Activated CD4-positive, alpha-beta memory T cell treated with anti-CD3 and anti-CD28 coated beads for 36 hours (primary cell): ENCODE results near the gene OR14A16. TPM values are rescaled to one million over a fixed set of nuclear protein-coding genes. Genes with fewer than 3 reads are reported as not detected.

Source experiments
- CTCF ChIA-PET: fragments of 350-600 bp; sonication (Branson Sonifier 250); formaldehyde crosslinking; loops from one replicate; lab custom pipeline; 2021; ENCODE audit warnings: antibody characterized with exemption, inconsistent platforms; lab: Charles Lee
- POLR2A ChIA-PET: fragments of 350-600 bp; sonication (Branson Sonifier 250); formaldehyde crosslinking; loops from one replicate; lab custom pipeline; 2021; ENCODE audit warnings: antibody characterized with exemption; lab: Charles Lee
- DNase-seq: peaks from one replicate; pipeline ENCODE4 v3.0.0-alpha.2; 2020
- H3K27ac Mint-ChIP-seq: one replicate; pipeline ENCODE4 v1.8.0; 2021; ENCODE audit warnings: mixed read lengths
- H3K27me3 Mint-ChIP-seq: one replicate; pipeline ENCODE4 v1.8.0; 2021; ENCODE audit warnings: mixed read lengths
- H3K36me3 Mint-ChIP-seq: one replicate; pipeline ENCODE4 v1.8.0; 2021; ENCODE audit warnings: mixed read lengths
- H3K4me1 Mint-ChIP-seq: one replicate; pipeline ENCODE4 v1.8.0; 2021; ENCODE audit warnings: low read depth, mixed read lengths
- H3K4me3 Mint-ChIP-seq: one replicate; pipeline ENCODE4 v1.8.0; 2021; ENCODE audit warnings: mild to moderate bottlenecking, mixed read lengths
- H3K9me3 Mint-ChIP-seq: one replicate; pipeline ENCODE4 v1.8.0; 2021; ENCODE audit warnings: mixed read lengths
- intact Hi-C: fragments of 100-400 bp; cut with micrococcal nuclease; formaldehyde crosslinking; loops from one replicate; pipeline ENCODE4 v1.15.1; 2023
- total RNA-seq, 2 experiments: library from RNA; stranded (reverse); gene quantifications; one replicate each; pipeline ENCODE4 v1.2.3, GENCODE V29; 2021

OR14A16 gene, protein sequence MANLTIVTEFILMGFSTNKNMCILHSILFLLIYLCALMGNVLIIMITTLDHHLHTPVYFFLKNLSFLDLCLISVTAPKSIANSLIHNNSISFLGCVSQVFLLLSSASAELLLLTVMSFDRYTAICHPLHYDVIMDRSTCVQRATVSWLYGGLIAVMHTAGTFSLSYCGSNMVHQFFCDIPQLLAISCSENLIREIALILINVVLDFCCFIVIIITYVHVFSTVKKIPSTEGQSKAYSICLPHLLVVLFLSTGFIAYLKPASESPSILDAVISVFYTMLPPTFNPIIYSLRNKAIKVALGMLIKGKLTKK
- total RNA-seq, result not detected

DNA sequence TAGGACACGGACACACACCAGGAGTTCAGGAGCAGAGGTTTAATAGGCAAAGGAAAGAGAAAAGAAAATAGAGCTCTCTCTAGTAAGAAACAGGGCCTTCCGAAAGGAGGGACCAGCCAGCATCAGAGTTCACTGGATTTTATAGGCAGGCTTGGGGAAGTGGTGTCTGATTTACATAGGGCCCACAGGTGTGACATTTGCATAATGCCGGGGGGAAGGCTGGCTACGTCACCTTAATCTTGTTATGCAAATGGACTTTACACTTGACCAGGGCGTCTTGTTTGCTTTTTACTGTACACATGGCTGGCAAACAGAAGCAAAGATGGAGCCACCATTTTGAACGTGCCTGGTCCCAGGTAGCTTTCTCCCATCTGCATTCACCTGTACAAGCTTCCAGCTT lies at the start of gene OR14A16:
Gene OR14A16 (minus strand): TSS at position 97 of the 400 bp plus-strand sequence. CDS start 8,390 bp downstream, outside the sequence.
- no peak for DNase-seq
- H3K27ac Mint-ChIP-seq, result no peak within 1 kb of the TSS
- H3K27me3 Mint-ChIP-seq, result no peaks in the 10 kb centered on the region
- no peaks in the 10 kb centered on the region for H3K36me3 Mint-ChIP-seq
- intact Hi-C loops, result no loop called here
- ChIA-PET POLR2A (no interaction called here), CTCF (no interaction called here)
- H3K4me1 Mint-ChIP-seq, result no peaks in the 10 kb centered on the region
- H3K4me3 Mint-ChIP-seq, result no peak within 1 kb of the TSS
- no peaks in the 10 kb centered on the region for H3K9me3 Mint-ChIP-seq

DNA sequence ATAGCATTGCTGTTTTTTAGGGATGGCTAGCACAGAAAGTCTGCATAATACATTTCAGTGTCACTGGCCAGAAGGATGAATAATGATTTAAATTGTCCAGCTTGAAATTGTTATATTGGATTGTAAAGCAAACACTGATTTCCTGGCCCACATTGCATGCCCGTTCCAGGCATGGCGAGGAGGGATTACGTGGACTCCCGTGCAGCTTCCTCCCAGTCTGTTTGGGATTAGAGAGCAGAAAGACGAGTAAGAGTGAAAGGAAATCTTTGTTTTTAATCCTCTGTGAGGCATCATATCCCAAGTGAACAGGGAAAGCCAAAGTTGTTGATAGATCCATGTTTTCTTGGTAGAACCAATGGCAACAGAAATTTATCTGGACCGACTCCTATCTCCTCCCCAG lies 41.5 kb upstream of the OR14A16 start:
- intact Hi-C loops, result no loop called here
- Mint-ChIP-seq H3K27ac (no peak overlapping the region), H3K9me3 (peaks cover 4% of the 10 kb centered on the region), H3K4me1 (no peaks in the 10 kb centered on the region), H3K36me3 (no peaks in the 10 kb centered on the region), H3K4me3 (no peak overlapping the region), H3K27me3 (peaks cover 9% of the 10 kb centered on the region)
- ChIA-PET CTCF (no interaction called here), POLR2A (no interaction called here)
- no peak for DNase-seq

DNA sequence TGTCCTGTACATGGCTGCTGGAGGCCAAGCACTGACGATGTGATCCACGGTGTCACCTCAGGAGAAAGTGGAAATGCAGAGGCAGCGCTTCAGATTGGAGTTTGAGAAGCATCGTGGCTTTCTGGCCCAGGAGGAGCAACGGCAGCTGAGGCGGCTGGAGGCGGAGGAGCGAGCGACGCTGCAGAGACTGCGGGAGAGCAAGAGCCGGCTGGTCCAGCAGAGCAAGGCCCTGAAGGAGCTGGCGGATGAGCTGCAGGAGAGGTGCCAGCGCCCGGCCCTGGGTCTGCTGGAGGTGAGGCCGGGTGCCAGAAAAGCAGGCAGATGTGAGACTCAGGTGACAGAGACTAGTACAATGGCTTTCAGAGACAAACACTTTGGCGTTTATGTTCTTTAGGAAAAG lies 40.7 kb upstream of the OR14A16 start:
- intact Hi-C loops, result no loop called here
- peaks cover 2% of the 10 kb centered on the region for H3K9me3 Mint-ChIP-seq
- no peaks in the 10 kb centered on the region for H3K4me1 Mint-ChIP-seq
- no peak overlapping the region for H3K27ac Mint-ChIP-seq
- DNase-seq, result no peak
- H3K27me3 Mint-ChIP-seq, result peaks cover 9% of the 10 kb centered on the region
- ChIA-PET CTCF (no interaction called here), POLR2A (no interaction called here)
- no peak overlapping the region for H3K4me3 Mint-ChIP-seq
- no peaks in the 10 kb centered on the region for H3K36me3 Mint-ChIP-seq

DNA sequence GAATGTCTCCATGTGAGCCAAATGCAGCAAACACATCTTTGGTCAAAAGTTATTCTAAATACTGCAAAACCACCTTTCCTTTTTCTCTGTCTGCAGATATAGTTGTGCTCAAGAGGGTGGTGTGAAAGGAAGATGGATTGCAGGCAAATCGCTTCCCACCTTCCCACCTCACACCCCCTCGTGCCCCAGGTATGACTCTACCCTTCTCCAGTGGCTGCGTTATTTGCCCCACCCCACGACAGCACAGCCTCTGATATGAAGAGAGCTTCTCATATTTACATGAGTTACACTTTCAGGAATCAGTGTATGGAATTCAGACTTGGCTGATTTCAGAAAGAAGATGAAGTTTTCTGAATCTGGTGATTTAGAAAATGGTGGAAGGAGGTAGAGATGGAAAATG lies 38.8 kb upstream of the OR14A16 start:
- ChIA-PET POLR2A (no interaction called here), CTCF (no interaction called here)
- H3K4me3 Mint-ChIP-seq, result no peak overlapping the region
- intact Hi-C loops, result no loop called here
- no peak for DNase-seq
- peaks cover 5% of the 10 kb centered on the region for H3K4me1 Mint-ChIP-seq
- H3K27me3 Mint-ChIP-seq, result peaks cover 16% of the 10 kb centered on the region
- H3K9me3 Mint-ChIP-seq, result no peaks in the 10 kb centered on the region
- H3K36me3 Mint-ChIP-seq, result no peaks in the 10 kb centered on the region
- H3K27ac Mint-ChIP-seq, result no peak overlapping the region

DNA sequence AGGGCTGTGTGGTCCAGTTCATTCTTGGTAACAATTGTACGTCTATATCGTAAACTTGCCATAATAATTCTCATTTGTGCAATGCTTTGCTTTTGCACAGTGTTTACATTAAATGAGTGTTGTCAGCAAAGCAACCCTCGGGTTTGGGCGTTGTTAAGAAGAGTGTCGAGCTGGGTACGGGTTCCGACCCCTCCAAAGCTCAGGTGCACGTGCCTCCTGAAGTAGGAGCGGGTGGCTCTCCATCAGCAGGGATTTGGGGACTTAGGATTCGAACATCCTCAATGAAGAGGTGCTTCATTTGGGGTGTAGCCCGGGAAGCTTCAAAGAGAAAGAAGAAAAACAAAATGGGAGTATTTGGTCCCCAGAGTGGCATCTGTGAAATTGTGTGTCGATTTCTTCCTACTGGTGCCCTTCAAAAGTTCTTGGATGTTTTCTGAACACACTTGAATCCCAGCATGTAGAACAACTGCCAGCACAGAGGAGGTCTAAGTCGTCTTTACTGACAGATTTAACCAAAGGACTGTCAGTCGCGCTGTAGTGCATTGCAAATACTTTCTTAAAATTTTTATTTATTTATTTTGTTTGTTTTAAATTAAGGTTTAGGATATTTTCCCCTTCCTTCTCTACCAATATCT lies 34.2 kb upstream of the OR14A16 start:
- peaks cover 30% of the 10 kb centered on the region for H3K27me3 Mint-ChIP-seq
- CTCF ChIA-PET, result interaction anchor here (0.7 kb wide), 1 partner anchor 10 kb away, joined by 3 read pairs; no protein-coding TSS in a partner anchor
- H3K4me1 Mint-ChIP-seq, result peaks cover 6% of the 10 kb centered on the region
- no peaks in the 10 kb centered on the region for H3K9me3 Mint-ChIP-seq
- DNase-seq, result no peak
- no peak overlapping the region for H3K27ac Mint-ChIP-seq
- intact Hi-C loops, result loop anchor here (10.0 kb wide), 1 partner anchor 173 kb away; no protein-coding TSS in a partner anchor
- H3K36me3 Mint-ChIP-seq, result no peaks in the 10 kb centered on the region
- POLR2A ChIA-PET, result no interaction called here
- peak overlapping the region; percentile 67 for H3K4me3 Mint-ChIP-seq

DNA sequence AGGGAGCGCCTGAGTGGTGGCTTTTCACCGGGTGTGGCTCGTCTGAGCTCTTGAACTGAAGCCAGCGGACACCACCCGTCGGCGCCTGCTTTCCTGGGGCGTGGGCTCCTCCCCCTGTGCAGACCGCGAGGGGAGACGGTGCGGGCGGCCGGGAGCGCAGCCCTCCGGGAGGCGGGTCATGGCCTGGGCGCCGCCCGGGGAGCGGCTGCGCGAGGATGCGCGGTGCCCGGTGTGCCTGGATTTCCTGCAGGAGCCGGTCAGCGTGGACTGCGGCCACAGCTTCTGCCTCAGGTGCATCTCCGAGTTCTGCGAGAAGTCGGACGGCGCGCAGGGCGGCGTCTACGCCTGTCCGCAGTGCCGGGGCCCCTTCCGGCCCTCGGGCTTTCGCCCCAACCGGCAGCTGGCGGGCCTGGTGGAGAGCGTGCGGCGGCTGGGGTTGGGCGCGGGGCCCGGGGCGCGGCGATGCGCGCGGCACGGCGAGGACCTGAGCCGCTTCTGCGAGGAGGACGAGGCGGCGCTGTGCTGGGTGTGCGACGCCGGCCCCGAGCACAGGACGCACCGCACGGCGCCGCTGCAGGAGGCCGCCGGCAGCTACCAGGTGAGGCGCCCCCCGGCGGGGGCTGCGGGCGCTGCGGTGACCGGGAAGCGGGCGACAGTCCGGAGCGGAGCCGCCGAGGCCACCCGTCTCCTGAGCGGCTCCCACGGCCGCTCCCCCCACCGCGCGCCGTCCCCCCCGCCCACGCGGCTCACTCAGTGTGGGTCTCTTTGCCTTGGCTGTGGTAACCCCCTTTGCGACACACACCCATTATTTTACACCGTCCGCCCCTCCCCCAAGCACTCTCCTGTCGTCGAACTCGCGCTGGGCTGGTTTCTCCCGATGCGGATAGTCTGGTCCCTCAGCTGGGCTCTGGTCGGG lies 33.4 kb upstream of the OR14A16 start, which contains the start of gene TRIM58:
Gene TRIM58 (plus strand): TSS at position 119 of the 916 bp plus-strand sequence. CDS start 60 bp downstream, at position 179.
- ChIA-PET POLR2A (no interaction called here), CTCF (no interaction called here)
- H3K9me3 Mint-ChIP-seq, result no peaks in the 10 kb centered on the region
- peak within 1 kb of the TSS; percentile 67 for H3K4me3 Mint-ChIP-seq
- intact Hi-C loops, result loop anchor here (10.0 kb wide), 1 partner anchor 173 kb away; no protein-coding TSS in a partner anchor
- peaks cover 6% of the 10 kb centered on the region for H3K4me1 Mint-ChIP-seq
- no peaks in the 10 kb centered on the region for H3K36me3 Mint-ChIP-seq
- H3K27ac Mint-ChIP-seq, result no peak within 1 kb of the TSS
- peaks cover 32% of the 10 kb centered on the region for H3K27me3 Mint-ChIP-seq
- DNase-seq, result peak; percentile 46

DNA sequence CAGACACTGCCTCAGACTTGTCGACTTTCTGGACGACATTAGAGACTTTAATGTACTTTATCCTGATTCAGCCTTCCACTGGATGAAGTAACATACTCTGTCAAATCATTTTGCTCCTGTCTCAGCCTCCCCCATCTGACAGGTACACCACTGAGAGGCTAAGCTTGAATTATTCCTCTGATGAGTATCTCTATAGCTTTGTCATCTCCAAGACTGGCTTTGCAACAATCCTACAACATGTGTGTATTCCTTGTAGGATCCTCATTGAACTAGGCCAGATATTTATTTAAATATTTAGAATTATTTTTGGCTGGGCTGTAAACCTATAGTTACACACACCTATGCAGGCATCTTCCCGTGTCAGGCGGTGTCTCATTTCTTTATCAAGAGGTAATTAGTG lies 32.0 kb upstream of the OR14A16 start:
- Mint-ChIP-seq H3K27ac (no peak overlapping the region), H3K4me3 (no peak overlapping the region), H3K36me3 (no peaks in the 10 kb centered on the region), H3K9me3 (no peaks in the 10 kb centered on the region), H3K4me1 (peaks cover 6% of the 10 kb centered on the region), H3K27me3 (peaks cover 30% of the 10 kb centered on the region)
- intact Hi-C loops, result loop anchor here (10.0 kb wide), 1 partner anchor 171 kb away; no protein-coding TSS in a partner anchor
- ChIA-PET POLR2A (no interaction called here), CTCF (no interaction called here)
- no peak for DNase-seq

DNA sequence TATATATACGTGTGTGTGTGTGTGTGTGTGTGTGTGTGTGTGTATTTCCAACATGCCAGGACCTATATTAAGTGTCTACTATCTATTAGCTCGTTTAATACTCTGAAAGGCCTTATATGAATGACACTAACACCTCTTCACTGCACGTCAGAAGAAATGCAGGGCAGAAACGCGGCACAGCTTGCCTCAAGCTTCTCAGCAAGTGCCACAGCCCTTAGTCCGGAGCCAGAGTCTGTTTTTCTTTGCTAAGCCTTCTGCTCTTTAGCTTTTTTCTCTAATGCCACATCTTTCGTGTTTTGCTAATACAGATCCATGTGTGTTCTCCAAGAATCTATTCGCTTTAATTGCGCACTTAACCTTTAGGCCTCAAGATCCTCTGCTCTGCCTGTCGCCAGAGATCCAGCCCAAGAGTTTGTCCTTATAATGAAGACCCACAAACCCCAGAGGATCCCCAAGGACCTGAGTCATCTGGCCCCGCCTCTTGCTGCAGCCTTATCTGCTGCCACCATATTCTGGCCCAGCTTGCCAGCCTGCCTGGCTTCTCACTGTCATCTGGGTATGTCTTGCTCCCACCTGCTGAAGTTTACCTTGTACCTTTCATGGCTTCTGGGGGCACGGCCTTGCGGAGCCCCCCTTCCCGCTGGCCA lies 31.1 kb upstream of the OR14A16 start:
- peaks cover 27% of the 10 kb centered on the region for H3K27me3 Mint-ChIP-seq
- no peaks in the 10 kb centered on the region for H3K36me3 Mint-ChIP-seq
- H3K4me1 Mint-ChIP-seq, result peaks cover 6% of the 10 kb centered on the region
- no peak for DNase-seq
- intact Hi-C loops, result loop anchor here (10.0 kb wide), 1 partner anchor 170 kb away; no protein-coding TSS in a partner anchor
- POLR2A ChIA-PET, result no interaction called here
- H3K9me3 Mint-ChIP-seq, result no peaks in the 10 kb centered on the region
- no peak overlapping the region for H3K27ac Mint-ChIP-seq
- CTCF ChIA-PET, result no interaction called here
- no peak overlapping the region for H3K4me3 Mint-ChIP-seq

DNA sequence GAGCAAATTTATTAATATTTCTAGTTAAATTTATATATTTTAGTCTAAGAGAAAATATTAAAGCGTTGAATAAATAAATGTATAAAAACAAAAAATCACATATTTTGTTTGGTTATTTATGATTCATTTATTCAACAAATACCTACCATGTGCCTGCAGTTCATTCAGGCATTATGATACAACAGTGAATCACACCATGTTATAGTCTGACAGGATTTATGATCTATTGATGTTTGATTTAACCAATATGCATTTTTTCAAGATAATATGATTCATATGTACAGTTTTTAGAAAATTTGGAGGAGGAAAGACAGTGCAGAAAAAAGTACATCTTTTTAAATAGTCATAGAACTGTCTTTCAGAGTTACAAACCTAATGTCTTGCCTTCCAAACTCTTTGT lies 25.7 kb upstream of the OR14A16 start:
- H3K27me3 Mint-ChIP-seq, result peaks cover 2% of the 10 kb centered on the region
- no peak for DNase-seq
- H3K36me3 Mint-ChIP-seq, result no peaks in the 10 kb centered on the region
- H3K9me3 Mint-ChIP-seq, result no peaks in the 10 kb centered on the region
- POLR2A ChIA-PET, result no interaction called here
- no peaks in the 10 kb centered on the region for H3K4me1 Mint-ChIP-seq
- no peak overlapping the region for H3K4me3 Mint-ChIP-seq
- CTCF ChIA-PET, result no interaction called here
- intact Hi-C loops, result loop anchor here (10.0 kb wide), 1 partner anchor 165 kb away; no protein-coding TSS in a partner anchor
- no peak overlapping the region for H3K27ac Mint-ChIP-seq

DNA sequence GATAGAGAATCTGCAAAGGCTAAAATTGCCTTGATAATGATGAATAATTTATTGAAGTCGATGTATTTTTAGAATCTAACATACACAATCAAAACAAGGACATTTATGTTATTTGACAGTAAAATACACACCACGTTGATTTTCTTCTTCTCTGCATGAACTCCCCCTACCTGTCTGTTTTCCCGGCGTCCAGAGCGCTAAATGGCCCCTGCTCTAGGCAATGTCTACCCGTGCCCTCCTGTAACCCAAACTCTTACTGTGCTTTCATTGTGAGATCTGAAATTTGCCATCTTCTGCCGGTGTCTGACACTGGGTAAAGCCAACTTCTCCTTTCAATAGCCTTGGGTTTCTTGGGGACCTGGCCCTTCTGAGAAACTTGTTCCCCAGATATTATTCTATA lies 24.4 kb upstream of the OR14A16 start:
- H3K36me3 Mint-ChIP-seq, result no peaks in the 10 kb centered on the region
- intact Hi-C loops, result no loop called here
- ChIA-PET CTCF (no interaction called here), POLR2A (no interaction called here)
- no peaks in the 10 kb centered on the region for H3K4me1 Mint-ChIP-seq
- peaks cover 2% of the 10 kb centered on the region for H3K27me3 Mint-ChIP-seq
- H3K27ac Mint-ChIP-seq, result no peak overlapping the region
- H3K4me3 Mint-ChIP-seq, result no peak overlapping the region
- DNase-seq, result no peak
- H3K9me3 Mint-ChIP-seq, result no peaks in the 10 kb centered on the region

DNA sequence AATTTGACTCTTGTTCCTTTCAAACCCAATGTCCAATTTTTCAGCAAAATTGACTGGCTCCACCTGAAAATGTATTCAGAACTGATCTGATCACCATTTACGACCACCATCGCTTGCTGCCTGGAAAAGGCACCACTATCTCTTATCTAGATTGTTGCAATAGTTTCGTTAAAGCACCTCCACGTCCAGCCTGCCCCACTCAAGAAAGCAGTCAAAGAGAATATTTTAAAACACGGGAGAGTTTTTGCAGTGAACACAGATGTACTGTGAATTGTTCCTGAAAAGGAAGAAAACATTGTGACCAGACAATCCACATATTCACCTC lies 21.7 kb upstream of the OR14A16 start:
- POLR2A ChIA-PET, result no interaction called here
- intact Hi-C loops, result no loop called here
- CTCF ChIA-PET, result no interaction called here
- Mint-ChIP-seq H3K4me1 (no peaks in the 10 kb centered on the region), H3K36me3 (no peaks in the 10 kb centered on the region), H3K9me3 (no peaks in the 10 kb centered on the region), H3K4me3 (no peak overlapping the region), H3K27ac (no peak overlapping the region), H3K27me3 (no peaks in the 10 kb centered on the region)
- no peak for DNase-seq
